ENCODE measurements around the gene HMOX2. TPM values are rescaled to one million over a fixed set of nuclear protein-coding genes. Genes with fewer than 3 reads are reported as not detected.

HMOX2 gene
- total and polyA plus RNA-seq, 2 of the 13 experiments (the other 11 are each of a cell fraction or from before 2014, with no cell fraction given): 60.3 to 70.4 TPM

DNA sequence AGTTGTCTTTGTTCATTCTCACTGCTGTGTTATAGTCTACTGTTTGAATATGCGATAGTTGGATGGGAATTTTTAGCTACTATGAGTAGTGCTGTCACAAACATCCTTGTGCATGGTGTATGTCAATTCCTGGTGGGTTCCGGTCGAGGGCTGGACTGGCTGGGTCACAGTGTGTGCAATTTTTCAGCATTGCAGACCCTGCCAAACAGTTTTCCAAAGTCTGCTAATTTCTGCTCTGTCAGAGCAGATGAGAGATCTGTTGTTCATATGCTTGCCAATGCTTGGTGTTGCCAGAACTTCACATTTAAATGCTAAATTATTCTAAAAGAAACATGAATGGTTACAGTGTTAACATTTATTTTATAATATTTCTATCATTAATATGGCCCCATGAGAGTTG is 76.3 kb downstream of the HMOX2 start:
- H3K4me3 ChIP-seq (replicated peaks in 1 of 3; ENCODE audit: insufficient read depth in 1 of 3, low read depth in 2 of 3, low read length in 3 of 3): no peak overlapping the region
- BruUV-seq (replicated peaks): no TSS peak
- H3K79me2 ChIP-seq (ENCODE audit: insufficient read depth, low read length): no peaks in the 10 kb centered on the region
- H3K27ac ChIP-seq (ENCODE audit: extremely low read length, insufficient read depth, low read length): no peak overlapping the region
- no peaks in the 10 kb centered on the region for H3K36me3 ChIP-seq (replicated peaks in 1 of 2; ENCODE audit: control insufficient read depth in 1 of 2, insufficient read depth in 2 of 2, low read length in 2 of 2)
- H3K9me3 ChIP-seq (ENCODE audit: low read length): no peaks in the 10 kb centered on the region
- H2AFZ ChIP-seq (ENCODE audit: low read length): no peak overlapping the region
- DNase-seq (ENCODE audit: low spot score) (no peak), FAIRE-seq (no peak), ATAC-seq (no peak)
- POLR2A ChIA-PET: interaction anchor here (1.4 kb wide), 1 partner anchor 14 kb away, joined by 3 read pairs; the partner anchor contains the start of gene CDIP1
- H3K4me1 ChIP-seq (ENCODE audit: insufficient read depth, low read length): peaks cover 10% of the 10 kb centered on the region
- peaks cover 2 to 7% of the 10 kb centered on the region in 2 experiments; a peak in 1 of 5 replicates for H3K27me3 ChIP-seq (ENCODE audit: control insufficient read depth in 1 of 2, insufficient read depth in 2 of 2, low read length in 2 of 2)
- WGBS (ENCODE audit: low lambda C conversion rate): 47% methylated on average over 3 of the region's 3 CpGs
- in situ Hi-C loops (cut with HindIII; ENCODE audit: extremely low pct_ligation_motif_present, low pct_unique_long_range_greater_than_20kb) (no loop called here), intact Hi-C loops (cut with micrococcal nuclease; ENCODE audit: unreplicated experiment) (no loop called here)
- H3K9ac ChIP-seq (ENCODE audit: insufficient read depth, low read depth, low read length): no peak overlapping the region
- H3K4me2 ChIP-seq (ENCODE audit: low read depth, low read length): no peak overlapping the region
- CTCF ChIA-PET (ENCODE audit: low intra/inter-chr PET ratio, low total read pairs): no interaction called here
- H4K20me1 ChIP-seq (ENCODE audit: insufficient read depth, low read length): no peaks in the 10 kb centered on the region
- TF ChIP-seq MLLT10 (CRISPR knock-in tag; IDR thresholded peaks at IDR 0.05): no peak
- TF ChIP-seq, protein P1, sequence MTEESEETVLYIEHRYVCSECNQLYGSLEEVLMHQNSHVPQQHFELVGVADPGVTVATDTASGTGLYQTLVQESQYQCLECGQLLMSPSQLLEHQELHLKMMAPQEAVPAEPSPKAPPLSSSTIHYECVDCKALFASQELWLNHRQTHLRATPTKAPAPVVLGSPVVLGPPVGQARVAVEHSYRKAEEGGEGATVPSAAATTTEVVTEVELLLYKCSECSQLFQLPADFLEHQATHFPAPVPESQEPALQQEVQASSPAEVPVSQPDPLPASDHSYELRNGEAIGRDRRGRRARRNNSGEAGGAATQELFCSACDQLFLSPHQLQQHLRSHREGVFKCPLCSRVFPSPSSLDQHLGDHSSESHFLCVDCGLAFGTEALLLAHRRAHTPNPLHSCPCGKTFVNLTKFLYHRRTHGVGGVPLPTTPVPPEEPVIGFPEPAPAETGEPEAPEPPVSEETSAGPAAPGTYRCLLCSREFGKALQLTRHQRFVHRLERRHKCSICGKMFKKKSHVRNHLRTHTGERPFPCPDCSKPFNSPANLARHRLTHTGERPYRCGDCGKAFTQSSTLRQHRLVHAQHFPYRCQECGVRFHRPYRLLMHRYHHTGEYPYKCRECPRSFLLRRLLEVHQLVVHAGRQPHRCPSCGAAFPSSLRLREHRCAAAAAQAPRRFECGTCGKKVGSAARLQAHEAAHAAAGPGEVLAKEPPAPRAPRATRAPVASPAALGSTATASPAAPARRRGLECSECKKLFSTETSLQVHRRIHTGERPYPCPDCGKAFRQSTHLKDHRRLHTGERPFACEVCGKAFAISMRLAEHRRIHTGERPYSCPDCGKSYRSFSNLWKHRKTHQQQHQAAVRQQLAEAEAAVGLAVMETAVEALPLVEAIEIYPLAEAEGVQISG (CRISPR knock-in tag; IDR thresholded peaks at IDR 0.05): no peak
- TF ChIP-seq, protein P2, sequence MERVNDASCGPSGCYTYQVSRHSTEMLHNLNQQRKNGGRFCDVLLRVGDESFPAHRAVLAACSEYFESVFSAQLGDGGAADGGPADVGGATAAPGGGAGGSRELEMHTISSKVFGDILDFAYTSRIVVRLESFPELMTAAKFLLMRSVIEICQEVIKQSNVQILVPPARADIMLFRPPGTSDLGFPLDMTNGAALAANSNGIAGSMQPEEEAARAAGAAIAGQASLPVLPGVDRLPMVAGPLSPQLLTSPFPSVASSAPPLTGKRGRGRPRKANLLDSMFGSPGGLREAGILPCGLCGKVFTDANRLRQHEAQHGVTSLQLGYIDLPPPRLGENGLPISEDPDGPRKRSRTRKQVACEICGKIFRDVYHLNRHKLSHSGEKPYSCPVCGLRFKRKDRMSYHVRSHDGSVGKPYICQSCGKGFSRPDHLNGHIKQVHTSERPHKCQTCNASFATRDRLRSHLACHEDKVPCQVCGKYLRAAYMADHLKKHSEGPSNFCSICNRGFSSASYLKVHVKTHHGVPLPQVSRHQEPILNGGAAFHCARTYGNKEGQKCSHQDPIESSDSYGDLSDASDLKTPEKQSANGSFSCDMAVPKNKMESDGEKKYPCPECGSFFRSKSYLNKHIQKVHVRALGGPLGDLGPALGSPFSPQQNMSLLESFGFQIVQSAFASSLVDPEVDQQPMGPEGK (CRISPR knock-in tag; IDR thresholded peaks at IDR 0.05): no peak
- TF ChIP-seq, protein P3, sequence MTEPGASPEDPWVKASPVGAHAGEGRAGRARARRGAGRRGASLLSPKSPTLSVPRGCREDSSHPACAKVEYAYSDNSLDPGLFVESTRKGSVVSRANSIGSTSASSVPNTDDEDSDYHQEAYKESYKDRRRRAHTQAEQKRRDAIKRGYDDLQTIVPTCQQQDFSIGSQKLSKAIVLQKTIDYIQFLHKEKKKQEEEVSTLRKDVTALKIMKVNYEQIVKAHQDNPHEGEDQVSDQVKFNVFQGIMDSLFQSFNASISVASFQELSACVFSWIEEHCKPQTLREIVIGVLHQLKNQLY (CRISPR knock-in tag; IDR thresholded peaks at IDR 0.05): no peak
- no peak for TF ChIP-seq PLRG1 (conservative IDR thresholded peaks at IDR 0.05)
- no peak for TF ChIP-seq ZFP36 (IDR thresholded peaks at IDR 0.05; ENCODE audit: borderline replicate concordance, low read depth, low read length, partially characterized antibody)
- no peak for TF ChIP-seq ZNF558 (CRISPR knock-in tag; IDR thresholded peaks at IDR 0.05; ENCODE audit: borderline replicate concordance)
- TF ChIP-seq, protein P4, sequence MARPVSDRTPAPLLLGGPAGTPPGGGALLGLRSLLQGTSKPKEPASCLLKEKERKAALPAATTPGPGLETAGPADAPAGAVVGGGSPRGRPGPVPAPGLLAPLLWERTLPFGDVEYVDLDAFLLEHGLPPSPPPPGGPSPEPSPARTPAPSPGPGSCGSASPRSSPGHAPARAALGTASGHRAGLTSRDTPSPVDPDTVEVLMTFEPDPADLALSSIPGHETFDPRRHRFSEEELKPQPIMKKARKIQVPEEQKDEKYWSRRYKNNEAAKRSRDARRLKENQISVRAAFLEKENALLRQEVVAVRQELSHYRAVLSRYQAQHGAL (CRISPR knock-in tag; IDR thresholded peaks at IDR 0.05; ENCODE audit: not compliant biosample characterization): no peak
- TF ChIP-seq ZNF816 (CRISPR knock-in tag; IDR thresholded peaks at IDR 0.05; ENCODE audit: borderline replicate concordance): no peak
- TF ChIP-seq DNMT3B (CRISPR knock-in tag; conservative IDR thresholded peaks at IDR 0.05): no peak
- TF ChIP-seq, protein P5, sequence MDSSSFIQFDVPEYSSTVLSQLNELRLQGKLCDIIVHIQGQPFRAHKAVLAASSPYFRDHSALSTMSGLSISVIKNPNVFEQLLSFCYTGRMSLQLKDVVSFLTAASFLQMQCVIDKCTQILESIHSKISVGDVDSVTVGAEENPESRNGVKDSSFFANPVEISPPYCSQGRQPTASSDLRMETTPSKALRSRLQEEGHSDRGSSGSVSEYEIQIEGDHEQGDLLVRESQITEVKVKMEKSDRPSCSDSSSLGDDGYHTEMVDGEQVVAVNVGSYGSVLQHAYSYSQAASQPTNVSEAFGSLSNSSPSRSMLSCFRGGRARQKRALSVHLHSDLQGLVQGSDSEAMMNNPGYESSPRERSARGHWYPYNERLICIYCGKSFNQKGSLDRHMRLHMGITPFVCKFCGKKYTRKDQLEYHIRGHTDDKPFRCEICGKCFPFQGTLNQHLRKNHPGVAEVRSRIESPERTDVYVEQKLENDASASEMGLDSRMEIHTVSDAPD (CRISPR knock-in tag; IDR thresholded peaks at IDR 0.05): no peak
- TF ChIP-seq, protein P6, sequence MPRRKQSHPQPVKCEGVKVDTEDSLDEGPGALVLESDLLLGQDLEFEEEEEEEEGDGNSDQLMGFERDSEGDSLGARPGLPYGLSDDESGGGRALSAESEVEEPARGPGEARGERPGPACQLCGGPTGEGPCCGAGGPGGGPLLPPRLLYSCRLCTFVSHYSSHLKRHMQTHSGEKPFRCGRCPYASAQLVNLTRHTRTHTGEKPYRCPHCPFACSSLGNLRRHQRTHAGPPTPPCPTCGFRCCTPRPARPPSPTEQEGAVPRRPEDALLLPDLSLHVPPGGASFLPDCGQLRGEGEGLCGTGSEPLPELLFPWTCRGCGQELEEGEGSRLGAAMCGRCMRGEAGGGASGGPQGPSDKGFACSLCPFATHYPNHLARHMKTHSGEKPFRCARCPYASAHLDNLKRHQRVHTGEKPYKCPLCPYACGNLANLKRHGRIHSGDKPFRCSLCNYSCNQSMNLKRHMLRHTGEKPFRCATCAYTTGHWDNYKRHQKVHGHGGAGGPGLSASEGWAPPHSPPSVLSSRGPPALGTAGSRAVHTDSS (CRISPR knock-in tag; conservative IDR thresholded peaks at IDR 0.05): no peak
- no peak for TF ChIP-seq RBM39 (IDR thresholded peaks at IDR 0.05; ENCODE audit: low read depth, low read length, poor library complexity, severe bottlenecking)
- no peak for TF ChIP-seq IRX3 (CRISPR knock-in tag; IDR thresholded peaks at IDR 0.05; ENCODE audit: borderline replicate concordance, low read depth)
